Measurements from ENCODE around the gene ATAD3A.
"Not testable (repeated sequence)": the region's sequence is repeated elsewhere in the genome, so short reads cannot be mapped to it uniquely, and the experiment has no call there.

- not testable (repeated sequence) for TF ChIP-seq CTCF, POLR2A (IDR thresholded peaks at IDR 0.05)
These were observed 14.5 kb downstream of the ATAD3A start for GRCh38 chr1:1526476-1526875.

Data from vagina (tissue), 2 donors.